HG02623 (cell line): ENCODE data around the gene TTC23L.

Experiments used
- ATAC-seq: cut with Tn5 transposase; IDR thresholded peaks from one replicate; pipeline ENCODE4 v1.9.1; 2021; ENCODE audit warnings: moderate library complexity; ENCODE audit not compliant: unreplicated experiment

The TTC23L gene

DNA sequence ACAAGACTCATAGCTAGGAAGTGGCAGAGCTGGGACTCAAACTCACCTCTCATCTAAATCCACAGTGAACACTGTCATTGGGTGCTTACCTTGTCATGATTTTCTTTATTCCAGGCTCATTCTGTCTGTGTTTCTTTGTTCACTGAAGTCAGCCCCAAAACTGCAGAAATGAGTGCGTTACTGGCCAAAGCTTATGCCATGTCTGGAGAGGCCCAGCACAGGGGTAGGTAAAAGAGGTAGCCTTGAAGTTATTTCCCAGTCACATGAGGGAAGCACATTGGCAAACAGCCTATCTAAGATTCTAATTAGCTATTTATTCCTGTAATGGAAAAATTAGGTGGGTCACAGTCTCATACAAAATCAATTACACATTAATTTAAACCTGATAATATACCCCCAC lies 29.8 kb downstream of the TTC23L start:
- ATAC-seq, result no peak

DNA sequence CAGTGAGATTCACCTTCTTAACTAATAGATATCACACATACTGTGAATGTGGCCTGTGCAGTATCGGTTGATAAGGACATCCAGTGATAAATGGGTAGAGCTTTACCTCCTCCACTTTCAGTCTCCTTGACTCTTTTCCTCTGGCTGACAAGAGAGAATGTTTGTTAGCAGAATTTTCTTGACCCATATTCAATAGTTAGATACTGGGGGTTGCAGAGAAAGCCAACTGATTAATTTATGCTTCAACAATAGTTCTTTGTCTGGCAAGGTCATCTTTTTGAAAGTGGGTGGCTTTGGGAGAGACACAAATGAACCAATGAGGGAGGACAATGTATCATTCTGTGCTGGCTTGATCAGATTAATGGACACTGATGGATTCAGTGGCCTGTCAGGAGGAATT lies 30.3 kb downstream of the TTC23L start:
- ATAC-seq, result no peak

DNA sequence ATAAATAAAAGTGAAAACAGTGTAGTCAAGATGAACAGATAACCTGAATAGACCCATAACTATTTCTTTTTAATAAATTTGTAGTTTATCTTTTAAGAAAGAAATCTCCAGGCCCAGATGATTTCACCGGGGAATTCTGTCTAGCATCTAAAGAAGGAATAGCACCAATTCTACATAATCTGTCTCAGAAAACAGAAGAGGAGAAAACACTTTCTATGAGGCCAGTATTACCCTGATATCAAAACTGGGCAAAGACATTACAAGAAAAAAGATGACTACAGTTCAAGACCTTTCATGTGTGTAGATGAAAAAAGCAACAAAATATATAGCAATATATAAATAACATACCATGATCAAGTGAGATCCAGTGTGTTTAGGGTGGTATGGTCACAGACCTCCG lies 31.4 kb downstream of the TTC23L start:
- ATAC-seq, result no peak

DNA sequence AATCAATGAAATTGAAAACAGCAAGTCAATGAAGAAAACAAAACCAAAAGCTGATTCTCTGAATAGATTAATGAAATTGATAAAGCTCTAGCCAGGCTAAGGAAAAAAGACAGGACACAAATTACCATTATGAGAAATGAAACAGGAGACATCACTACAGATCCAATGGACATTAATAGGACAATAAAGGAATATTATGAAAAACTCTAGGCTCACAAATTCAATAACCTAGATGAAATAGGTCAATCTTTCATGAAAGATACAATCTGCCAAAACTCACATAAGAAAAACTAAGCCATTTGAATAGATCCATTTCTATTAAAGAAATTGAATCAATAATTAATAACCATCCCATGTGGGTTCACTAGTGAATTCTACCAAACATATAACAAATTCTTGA lies 37.3 kb downstream of the TTC23L start:
- ATAC-seq, result no peak

DNA sequence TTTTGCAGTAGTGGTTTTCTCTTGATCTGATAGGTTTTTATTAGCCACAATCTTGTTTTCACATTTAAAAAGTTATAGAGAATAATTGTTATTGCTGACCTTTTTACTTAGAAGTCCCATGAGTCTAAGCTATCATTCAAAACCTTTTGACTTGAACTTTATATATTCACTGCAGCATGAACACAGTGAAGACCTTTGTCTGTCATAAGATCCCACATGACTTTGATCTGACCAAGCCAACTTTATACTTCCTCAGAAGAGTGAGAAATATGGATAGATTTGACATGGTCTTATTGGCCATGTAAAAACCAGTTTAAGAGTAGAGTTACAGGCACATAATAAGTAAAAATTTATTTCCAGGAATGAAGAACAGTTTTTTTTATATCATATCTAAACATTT lies 42.3 kb downstream of the TTC23L start:
- no peak for ATAC-seq

DNA sequence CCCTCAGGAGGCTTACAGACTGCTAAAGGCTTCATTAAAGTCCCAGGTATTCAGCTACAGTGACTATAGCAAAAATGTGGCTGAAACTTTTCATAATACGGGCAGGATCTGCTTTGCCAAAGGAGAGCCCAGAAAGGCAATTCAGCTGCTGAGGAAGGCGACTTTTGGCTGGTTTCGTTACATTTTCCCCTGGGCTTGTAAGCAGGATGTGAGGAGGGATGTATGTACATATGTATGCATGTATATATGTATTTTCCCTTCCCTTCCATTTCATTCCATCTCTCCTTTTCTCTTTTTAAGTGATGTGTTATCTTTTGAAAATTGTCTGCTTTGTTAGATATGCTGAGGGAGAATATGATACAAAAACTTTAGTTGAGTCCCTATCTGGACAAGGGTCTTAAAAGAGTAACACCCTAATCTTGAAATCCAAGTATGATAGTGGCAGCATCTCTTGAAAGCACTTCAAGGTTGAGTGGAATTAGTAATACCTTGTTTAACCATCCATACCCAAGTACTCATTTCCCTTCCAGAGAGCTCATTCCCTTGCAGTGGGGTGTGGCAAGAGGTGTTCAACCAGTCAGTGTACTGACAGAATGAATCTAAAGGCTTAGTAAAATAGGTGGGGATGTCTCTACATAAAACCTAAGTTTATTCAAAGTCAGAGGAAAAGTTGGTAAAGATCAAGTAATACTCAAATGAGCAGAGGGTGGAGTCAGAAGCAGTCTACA lies 47.6 kb downstream of the TTC23L start:
- ATAC-seq, result no peak

DNA sequence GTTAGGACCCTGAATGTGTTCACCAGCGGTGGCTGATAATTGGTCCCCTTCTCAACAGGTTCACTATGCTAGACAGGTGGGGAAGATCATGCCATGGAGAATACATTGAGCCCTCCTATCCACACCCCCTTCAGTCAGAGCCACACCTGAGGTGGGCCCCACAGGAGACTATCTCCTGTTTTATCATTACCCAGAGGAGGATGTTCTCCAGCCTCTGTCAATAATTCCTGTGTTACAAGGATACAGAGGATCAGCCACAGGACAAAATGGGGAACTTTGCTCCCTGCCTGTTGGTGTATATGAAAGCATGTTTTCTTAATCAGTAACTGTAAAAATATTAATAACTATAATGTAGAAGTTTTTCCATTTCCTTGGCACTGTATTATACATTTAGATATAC lies 50.4 kb downstream of the TTC23L start:
- ATAC-seq, result no peak

DNA sequence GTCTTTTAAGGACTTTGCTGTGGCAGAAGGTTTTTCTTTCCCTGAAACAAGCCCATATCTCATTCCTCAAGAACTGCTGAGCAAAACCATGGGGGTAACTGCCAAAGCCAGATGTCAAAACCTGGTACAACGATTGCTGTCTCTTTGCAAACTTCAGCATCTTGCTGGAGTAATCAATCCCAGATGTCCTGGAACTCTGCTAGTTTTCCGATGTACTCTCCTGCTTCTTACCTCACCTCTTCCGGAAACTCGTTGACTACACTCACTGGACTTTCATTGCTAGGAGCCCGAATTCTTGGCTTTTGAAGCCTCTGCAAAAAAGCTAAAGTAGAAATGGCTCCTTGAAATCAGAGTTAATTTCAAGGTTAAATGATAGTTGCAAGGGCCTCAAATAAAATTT lies 53.0 kb downstream of the TTC23L start:
- ATAC-seq, result no peak

DNA sequence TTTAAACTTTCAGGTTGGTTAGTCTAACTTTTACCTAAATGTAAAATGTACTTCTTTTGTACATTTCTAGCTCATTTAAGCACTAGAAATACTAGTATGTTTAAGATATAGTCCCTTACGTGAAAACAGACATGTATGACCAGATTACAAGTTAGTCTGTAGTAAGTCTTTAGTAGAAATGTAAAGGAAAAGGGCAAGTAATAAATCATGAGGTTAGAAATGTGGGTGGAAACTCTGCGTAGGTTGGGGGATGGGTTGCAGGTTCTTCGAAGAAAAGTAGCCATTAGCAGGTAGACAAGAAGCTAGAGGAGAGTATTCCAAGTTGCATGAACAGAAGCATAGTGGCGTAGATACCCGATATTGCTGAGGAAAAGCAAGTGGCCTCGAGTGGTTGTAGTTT lies 53.5 kb downstream of the TTC23L start:
- no peak for ATAC-seq

DNA sequence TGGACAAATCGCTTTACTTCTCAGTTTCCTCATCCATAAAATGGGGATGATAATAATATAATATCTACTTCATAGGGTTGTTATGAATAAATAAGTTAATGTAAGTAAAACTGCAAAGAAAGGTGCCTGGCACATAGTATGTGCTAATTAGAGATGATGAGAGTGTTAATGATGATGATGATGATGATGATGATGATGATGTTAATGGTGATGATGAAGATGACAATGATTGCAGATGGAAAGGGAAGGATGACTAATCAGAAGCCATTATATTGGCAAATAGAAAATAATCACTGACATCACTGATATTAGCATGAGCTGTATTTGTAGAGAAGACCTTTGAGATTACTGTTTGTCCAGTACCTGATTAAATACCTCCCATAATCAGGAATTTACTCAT lies 55.8 kb downstream of the TTC23L start:
- ATAC-seq, result no peak

DNA sequence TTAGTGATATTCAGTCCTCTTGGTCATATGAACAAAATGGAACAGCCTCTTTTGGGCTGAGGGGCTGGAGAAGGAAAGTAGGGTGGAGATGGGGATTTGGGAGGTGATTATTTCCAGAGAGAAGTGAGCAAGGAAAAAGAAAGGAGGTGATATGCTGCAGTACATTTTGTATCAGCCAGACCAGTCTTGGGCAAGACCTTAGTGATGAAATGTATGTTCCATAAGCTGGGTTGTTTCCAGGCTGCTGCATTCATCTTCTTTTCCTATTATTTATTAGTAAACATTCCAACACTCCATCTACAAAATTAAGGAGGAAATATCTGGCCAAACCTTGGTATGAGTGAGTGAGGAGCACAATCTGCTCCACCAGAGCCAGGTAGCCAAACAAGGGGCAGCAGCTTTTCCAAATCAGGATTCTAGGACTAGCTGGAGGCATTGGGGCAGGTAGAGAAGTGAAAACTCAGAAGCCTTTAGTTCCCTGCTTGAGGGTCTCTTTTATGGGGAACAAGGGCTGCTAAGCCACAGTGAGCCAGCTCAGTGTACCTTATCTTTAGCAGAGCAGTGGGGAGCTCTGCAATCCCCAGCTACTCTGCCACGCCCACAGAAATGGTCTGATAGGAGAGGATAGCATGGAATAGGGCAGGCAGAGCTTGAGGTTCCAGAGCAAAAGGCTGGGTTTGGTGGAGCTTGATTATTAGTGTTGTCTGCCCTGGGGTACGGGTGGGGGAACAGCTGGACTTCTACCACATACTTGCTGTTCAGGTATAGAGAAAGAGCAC lies 56.9 kb downstream of the TTC23L start:
- ATAC-seq, result no peak

DNA sequence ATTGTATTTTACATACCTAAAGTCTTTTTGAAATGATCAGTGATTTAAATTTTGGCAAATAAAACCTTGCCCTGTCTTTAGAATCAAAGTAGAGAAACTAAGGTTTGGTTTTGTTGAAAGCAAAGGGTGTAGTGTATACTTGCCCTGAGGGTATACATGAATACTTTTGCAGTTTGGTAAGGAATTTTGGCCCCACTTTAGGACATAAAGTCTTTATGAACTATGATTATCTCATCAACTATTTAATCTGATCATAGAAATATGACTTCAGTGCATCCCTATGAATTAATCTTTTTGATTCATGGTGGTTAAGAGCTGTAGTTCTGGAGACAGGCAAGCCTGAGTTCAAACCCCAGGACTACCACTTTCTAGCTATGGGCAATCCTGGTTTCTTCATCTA lies 58.7 kb downstream of the TTC23L start:
- no peak for ATAC-seq

DNA sequence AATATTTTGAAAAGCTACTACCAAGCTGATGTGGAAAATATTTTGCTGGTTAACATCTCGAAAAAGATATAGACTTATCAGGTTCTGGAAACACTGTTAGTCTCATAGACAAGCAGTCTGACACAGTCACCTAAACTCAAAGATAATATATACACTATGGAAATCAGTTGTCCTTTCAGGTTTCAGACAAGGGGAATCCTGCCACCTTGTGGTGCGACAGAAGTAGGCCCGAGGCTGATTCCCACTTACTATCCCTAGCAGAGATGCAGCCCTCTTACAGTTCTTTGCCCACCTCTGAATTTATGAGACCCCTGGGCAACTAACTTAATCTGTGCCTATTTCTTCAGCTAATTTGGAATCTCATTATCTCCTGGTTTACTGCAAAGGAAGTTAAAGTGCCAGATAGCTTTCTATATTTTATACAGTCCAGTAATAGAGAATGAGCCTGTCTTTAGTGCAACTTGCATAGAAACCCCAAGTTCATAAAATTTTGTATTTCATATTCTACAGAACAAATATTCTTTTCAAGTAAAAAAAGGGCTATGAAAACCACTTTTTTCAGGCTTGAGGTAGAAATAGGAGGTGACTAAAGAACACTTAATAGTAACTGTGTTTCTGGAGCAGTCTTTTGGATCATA lies 59.4 kb downstream of the TTC23L start:
- ATAC-seq, result peak; percentile 90

DNA sequence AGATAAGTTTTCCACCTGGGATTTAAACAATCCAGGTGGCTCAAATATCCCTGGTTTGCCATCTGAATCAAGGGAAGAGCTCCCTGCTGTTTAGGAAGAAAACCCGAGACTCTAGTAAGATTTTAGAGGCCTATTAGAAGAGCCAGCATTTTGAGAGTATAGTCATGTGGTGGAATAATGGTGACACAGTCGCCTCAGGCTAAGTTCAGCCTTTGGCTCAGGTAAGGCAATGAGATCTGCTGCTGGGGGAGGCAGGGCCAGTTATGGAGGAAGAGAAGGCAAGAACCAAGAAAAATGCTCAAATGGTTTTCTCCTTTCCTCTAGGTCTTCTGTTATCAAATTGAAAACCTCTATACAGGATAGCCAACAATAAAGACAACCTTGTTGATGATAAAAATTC lies 60.1 kb downstream of the TTC23L start:
- no peak for ATAC-seq

DNA sequence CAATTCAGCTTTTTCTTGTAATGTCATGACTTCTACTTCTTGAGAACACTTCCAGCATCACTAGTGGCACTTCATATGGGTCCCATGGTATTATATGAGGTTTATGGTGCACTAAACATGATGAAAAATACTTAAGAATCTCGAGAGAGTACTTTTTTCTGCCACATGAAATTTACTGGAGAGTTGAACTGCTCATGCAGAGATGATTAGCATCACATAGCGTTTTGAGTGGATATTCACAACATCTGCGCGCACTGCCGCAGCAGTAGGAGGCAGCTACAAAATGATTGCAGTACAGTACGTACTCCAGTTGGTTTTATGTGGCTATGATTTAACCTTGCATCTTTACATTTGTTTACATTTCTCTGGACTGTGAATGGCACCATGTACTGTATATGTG lies 61.7 kb downstream of the TTC23L start:
- no peak for ATAC-seq

DNA sequence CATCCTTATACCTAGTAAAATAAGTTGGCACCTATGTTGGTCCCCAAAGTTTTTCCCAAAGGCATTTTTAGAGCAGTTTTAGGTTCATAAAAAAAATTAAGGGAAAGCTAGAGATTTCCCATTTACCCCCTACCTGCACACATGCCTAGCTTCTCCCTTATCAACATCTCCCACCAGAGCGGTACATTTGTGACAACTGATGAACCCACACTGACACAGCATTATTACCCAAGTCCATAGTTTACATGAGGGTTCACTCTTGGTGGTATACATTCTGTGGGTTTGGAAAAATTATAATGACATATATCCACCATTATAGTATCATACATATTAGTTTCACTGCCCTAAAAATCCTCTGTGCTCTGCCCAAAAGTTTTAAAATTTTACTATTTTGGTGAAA lies 64.3 kb downstream of the TTC23L start:
- ATAC-seq, result no peak

DNA sequence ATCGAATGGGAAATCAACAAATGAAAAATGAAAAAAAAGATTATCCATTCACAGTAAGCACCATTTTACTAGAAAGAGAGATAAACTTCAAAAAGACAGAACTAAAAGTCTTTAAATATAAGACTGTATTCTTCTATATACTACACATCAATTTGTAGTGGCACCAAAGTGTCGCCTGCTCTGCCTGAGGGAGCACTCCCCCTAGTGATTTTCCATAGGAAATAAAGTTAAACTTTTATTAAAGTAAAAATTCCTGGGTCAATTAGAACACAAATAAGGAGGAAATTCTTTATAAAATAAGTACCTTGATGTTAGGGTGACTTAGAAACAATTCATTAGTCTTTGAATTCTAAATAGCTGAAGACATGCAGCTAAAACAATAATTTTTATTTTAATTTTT lies 66.6 kb downstream of the TTC23L start:
- no peak for ATAC-seq

DNA sequence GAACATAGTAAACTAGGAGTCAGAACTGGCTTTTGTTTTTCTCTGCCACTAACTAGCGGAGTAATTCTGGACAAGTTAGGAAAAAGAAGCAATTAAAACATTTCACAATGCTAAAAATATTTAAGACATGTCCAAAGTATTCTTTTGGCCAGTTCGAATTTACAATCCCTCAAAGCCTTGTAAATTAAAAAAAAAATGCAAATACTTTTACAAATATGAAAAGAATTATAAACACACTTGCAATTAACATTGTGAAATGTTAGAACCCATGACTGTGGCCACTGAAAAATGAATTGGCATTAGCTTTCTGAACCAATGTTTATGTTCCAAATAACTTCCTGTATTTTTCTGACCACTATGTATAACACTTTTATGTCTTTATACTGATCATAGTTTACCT lies 74.1 kb downstream of the TTC23L start:
- ATAC-seq, result no peak

DNA sequence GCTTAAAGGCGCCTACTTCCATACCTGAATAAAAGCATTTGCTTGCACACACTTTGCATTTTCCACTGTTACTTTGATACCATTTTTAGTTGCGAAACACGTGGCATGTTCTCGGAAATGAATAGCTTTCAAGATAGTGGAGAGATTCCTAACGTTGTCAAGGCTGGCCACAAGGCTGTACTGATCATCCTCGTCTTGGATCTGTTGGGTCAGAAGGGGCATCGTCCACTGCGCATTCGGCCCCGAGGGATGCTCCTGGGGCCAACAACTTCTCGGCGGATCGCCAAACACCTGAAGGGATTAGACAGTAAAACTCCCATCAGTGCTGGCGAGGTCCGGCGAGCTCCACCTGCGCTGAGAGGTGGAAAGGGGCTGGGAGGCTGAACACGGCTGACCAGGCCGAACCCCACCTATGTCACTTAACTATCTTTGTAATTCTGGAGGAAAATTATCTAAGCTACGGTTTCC lies 75.7 kb downstream of the TTC23L start:
- ATAC-seq, result peak; percentile 3

DNA sequence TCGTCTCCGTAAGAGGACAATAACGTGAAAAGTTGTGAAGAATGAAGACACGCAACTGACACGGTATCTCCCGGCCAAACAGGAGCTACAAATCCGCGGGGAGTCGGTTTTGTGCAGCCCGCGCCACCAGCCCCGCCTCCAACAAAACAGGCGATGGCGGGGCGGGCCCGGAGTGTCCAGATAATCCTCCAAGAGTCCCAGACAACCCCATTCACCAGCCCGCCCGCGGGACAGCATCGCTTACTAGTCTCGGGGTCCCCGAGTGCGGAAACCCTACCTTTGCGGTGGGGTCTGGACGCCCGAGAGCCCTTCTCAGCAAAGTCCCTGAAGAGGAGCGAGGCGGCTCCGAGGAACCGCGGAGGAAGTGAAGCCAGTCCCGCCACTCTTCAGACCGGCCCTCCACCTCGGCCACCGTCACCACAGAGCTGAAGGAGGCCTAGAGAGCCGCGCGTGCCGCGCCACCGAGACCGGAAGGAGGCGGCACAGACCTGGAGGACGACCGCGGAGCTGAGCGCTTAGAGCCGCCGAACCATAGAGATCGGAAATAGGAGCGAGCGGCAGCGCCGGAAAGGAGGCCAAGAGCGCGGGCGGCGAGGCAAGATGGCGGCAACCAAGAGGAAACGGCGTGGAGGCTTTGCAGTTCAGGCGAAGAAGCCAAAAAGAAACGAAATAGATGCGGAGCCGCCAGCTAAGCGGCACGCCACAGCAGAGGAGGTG lies 76.3 kb downstream of the TTC23L start, which contains the start of the genes BRIX1 and RAD1:
TSS of gene BRIX1 (plus strand) at position 573 of the 717 bp plus-strand sequence. CDS start at position 601, 28 bp downstream.
TSS of gene RAD1 (minus strand) at position 366 of the 717 bp plus-strand sequence. CDS start 612 bp downstream, outside the sequence.
- ATAC-seq, result peak; percentile 98

DNA sequence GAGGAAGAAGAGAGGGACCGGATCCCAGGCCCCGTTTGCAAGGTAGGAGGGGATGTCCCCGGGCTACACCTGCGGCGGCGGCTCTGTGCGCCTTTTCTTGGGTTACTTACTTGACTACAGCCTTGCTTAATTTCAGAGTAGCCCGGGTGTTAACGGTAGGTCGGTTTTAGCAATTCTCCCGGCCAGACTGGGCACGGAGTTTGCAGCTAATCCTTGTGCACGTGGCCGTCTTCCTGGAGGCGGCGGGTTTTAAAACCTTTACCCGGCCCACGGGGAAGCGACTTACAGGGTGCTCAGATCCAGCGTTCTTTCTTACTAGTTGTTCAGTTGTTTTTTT lies 76.9 kb downstream of the TTC23L start:
- ATAC-seq, result no peak
